ENCODE data around the gene CLCN5.
A peak's percentile ranks its signal among the peaks of the same experiment; 100 is the strongest.

The CLCN5 gene

DNA sequence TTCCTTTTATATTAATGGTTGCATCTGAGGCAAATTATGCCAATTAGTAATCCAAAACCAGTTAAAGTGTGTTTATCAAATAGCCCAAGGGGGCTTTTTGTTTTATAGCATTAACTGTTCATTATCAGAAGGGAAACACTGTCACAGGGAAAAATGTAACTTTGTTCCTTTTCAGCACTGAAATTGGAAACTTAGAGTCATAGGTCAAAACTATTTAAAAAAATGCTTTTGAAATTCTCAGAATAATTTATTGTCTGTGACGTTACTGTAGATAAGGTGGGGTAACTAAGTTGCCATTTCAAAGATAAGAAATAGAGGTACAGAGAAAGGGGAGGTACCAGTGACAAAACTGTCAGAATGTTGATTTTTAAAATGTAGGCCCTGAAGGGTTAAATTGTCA, 149.1 kb downstream of the CLCN5 start:
- Mint-ChIP-seq H3K27me3 (no peaks in the 10 kb centered on the region), H3K36me3 (peaks cover 14% of the 10 kb centered on the region), H3K4me1 (ENCODE audit: low read depth) (no peaks in the 10 kb centered on the region), H3K4me3 (no peak overlapping the region), H3K27ac (no peak overlapping the region), H3K9me3 (ENCODE audit: low read depth) (no peaks in the 10 kb centered on the region)

DNA sequence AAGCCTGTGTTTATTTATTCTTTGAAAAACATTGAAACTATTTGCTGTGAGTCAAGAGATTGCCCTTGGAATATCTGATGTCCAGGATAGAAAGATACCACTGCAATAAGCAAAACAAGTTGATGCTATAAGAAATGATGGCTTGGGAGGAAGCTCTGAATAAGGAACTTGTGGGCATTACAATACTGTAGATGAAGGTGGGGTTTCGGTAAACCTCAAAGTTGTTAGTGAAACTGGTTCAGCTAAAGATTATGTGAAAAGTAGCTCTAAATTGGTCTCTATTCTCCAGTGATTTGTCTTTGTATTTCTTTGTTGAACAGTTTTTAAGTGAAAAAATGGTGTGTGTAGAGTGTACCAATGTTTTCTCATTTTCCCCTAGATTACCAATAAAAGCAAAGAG, 149.7 kb downstream of the CLCN5 start:
- H3K27ac Mint-ChIP-seq, result no peak overlapping the region
- no peaks in the 10 kb centered on the region for H3K4me1 Mint-ChIP-seq (ENCODE audit: low read depth)
- H3K27me3 Mint-ChIP-seq, result no peaks in the 10 kb centered on the region
- no peak overlapping the region for H3K4me3 Mint-ChIP-seq
- H3K36me3 Mint-ChIP-seq, result peaks cover 16% of the 10 kb centered on the region
- H3K9me3 Mint-ChIP-seq (ENCODE audit: low read depth), result no peaks in the 10 kb centered on the region

DNA sequence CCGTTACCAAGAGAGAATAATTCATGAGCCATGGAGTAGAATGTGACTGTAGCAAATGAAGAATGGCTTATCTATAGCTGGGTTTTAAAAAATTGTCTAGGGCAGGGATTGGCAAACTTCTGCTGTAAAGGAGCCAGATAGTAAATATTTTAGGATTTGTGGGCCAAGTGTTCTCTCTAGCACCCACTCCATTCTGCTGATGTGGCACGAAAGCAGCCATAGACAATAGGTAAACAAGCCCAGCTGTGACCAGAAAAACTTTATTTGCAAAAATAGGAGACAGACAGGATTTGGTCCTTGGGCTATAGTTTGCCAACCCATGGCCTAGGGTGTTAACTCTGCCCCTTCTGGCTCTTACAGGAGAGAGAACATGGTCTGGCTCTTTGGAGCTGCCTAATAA, 151.2 kb downstream of the CLCN5 start:
- H3K27ac Mint-ChIP-seq, result no peak overlapping the region
- peaks cover 16% of the 10 kb centered on the region for H3K36me3 Mint-ChIP-seq
- no peak overlapping the region for H3K4me3 Mint-ChIP-seq
- H3K9me3 Mint-ChIP-seq (ENCODE audit: low read depth), result no peaks in the 10 kb centered on the region
- H3K27me3 Mint-ChIP-seq, result no peaks in the 10 kb centered on the region
- H3K4me1 Mint-ChIP-seq (ENCODE audit: low read depth), result no peaks in the 10 kb centered on the region

DNA sequence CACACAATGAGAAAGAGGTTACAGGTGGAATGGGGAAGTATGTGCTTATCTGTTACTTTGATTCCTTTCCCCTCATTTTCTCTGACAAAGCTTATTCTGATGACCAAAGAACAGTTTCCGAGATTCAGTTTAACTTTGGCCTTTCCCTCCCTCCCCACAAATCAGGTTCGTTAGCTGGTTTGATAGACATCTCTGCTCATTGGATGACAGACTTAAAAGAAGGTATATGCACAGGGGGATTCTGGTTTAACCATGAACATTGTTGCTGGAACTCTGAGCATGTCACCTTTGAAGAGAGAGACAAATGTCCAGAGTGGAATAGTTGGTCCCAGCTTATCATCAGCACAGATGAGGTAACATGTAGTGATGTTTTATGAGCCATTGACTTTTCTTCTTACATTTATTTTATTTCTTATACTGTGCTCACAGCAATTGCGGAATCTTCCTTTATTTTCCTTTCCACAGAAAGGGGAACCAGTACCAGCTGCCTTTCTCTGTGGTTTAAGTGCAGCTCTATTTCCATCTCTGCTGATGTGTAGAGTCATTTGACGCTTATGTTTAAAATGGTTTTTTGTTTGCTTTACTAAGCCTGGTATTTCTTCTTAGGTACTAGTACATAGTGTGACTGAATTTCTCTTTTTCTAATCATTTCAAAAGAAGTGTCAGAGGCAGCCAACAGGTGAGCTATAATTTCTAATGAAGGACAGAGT, 153.4 kb downstream of the CLCN5 start:
- no peaks in the 10 kb centered on the region for H3K4me1 Mint-ChIP-seq (ENCODE audit: low read depth)
- H3K27me3 Mint-ChIP-seq, result no peaks in the 10 kb centered on the region
- H3K36me3 Mint-ChIP-seq, result peaks cover 8% of the 10 kb centered on the region
- H3K27ac Mint-ChIP-seq, result no peak overlapping the region
- no peaks in the 10 kb centered on the region for H3K9me3 Mint-ChIP-seq (ENCODE audit: low read depth)
- H3K4me3 Mint-ChIP-seq, result no peak overlapping the region

DNA sequence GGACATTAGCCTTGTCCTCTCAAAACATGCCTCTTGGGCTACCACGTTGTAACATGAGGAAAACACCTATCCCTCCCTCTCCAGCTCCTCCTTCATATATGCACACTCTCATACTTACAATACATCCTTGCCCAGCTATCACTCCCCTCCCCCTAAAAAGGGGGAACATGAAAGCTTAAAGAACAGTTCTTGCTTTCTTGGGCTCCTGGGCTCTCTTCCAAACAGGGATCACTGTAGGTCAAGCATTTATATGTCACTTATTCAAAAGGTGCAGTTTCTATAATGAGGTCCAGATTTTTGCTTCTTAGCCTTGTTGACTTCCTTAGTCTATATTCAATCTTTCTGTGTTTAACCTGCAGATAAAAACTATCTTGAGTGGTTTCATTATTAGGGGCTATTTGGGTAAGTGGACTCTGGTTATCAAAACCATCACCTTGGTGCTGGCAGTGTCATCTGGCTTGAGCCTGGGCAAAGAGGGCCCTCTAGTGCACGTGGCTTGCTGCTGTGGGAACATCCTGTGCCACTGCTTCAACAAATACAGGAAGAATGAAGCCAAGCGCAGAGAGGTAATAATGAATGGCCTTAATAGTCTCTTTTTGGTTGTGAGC, 159.0 kb downstream of the CLCN5 start:
- Mint-ChIP-seq H3K4me3 (no peak overlapping the region), H3K27me3 (no peaks in the 10 kb centered on the region), H3K27ac (no peak overlapping the region), H3K9me3 (ENCODE audit: low read depth) (no peaks in the 10 kb centered on the region), H3K36me3 (peaks cover 11% of the 10 kb centered on the region), H3K4me1 (ENCODE audit: low read depth) (peaks cover 1% of the 10 kb centered on the region)

DNA sequence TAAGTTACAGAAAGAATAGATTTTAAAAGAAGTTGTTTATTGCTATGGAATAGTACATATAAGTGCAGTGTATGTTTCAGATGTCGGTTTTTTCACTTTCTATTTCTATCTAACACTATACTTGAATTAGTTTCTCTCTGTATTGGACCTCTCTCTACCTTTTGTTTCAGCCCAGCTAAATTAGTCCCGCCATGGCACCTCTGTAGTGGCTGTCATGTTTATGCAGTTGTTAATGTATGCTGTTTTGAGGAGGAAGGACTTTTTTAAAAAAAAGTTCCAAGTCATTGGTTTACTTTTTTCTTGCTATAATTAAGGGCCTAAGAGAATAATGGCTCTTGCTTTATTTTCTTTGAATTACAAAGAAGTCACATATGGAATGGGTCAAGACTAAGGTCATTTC, 160.3 kb downstream of the CLCN5 start:
- H3K36me3 Mint-ChIP-seq, result peaks cover 10% of the 10 kb centered on the region
- H3K4me3 Mint-ChIP-seq, result no peak overlapping the region
- no peaks in the 10 kb centered on the region for H3K9me3 Mint-ChIP-seq (ENCODE audit: low read depth)
- H3K27ac Mint-ChIP-seq, result no peak overlapping the region
- no peaks in the 10 kb centered on the region for H3K27me3 Mint-ChIP-seq
- H3K4me1 Mint-ChIP-seq (ENCODE audit: low read depth), result peaks cover 1% of the 10 kb centered on the region

DNA sequence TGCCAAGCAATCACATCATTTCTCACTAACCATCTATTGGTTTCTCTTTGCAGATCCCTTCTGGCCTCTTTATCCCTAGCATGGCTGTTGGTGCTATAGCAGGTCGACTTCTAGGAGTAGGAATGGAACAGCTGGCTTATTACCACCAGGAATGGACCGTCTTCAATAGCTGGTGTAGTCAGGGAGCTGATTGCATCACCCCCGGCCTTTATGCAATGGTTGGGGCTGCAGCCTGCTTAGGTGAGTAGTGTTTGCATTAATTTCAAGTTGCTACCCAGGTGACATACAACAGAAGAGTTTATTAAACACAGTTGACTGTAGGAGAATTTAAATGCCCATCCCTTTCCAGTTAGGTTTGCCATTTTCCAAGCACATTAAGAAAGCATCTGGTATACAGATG, 166.2 kb downstream of the CLCN5 start:
- Mint-ChIP-seq H3K36me3 (peaks cover 14% of the 10 kb centered on the region), H3K9me3 (ENCODE audit: low read depth) (no peaks in the 10 kb centered on the region), H3K27me3 (no peaks in the 10 kb centered on the region), H3K4me3 (no peak overlapping the region), H3K4me1 (ENCODE audit: low read depth) (no peaks in the 10 kb centered on the region), H3K27ac (peak overlapping the region; percentile 46)

DNA sequence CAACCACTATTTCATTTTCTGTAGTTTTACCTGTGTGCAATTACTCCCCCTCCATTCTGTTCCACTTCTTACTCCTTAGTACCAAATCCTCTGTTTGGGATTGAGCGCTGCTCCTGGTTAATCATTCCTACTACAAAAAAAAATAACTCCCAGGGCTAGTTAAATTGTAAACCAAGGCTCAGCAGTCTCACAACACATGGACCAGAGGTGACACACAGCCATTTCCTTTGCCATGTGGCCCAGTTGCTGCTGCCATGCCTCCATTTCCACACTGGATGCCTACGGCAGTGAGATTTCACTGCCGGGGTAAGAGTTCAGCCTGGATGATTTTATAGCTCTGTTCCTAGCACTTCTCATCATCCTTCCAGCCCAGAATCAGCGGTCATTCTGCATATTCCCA, 171.2 kb downstream of the CLCN5 start:
- Mint-ChIP-seq H3K27ac (no peak overlapping the region), H3K9me3 (ENCODE audit: low read depth) (no peaks in the 10 kb centered on the region), H3K4me1 (ENCODE audit: low read depth) (no peaks in the 10 kb centered on the region), H3K27me3 (no peaks in the 10 kb centered on the region), H3K36me3 (peaks cover 4% of the 10 kb centered on the region), H3K4me3 (no peak overlapping the region)

DNA sequence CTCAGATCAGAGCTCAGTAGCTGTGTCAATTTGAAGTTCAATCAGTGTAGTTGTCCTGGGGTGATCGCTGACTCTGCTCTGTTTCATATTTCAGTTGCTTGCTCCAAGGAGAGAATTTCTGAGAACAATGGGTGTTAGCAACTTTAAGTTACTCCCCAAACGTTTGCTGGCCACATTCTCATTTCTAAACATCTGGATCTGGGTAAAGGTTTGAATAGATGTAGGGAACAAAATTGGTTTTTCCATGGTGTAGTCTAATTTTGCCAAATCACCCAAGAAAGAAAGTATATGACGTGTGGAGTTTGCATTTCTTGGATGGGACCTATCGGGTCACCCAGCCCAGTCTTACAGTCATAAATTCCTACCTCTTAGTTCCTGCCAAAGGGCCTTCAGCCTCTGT, 174.7 kb downstream of the CLCN5 start:
- Mint-ChIP-seq H3K27me3 (no peaks in the 10 kb centered on the region), H3K4me1 (ENCODE audit: low read depth) (no peaks in the 10 kb centered on the region), H3K9me3 (ENCODE audit: low read depth) (no peaks in the 10 kb centered on the region), H3K36me3 (no peaks in the 10 kb centered on the region), H3K27ac (no peak overlapping the region), H3K4me3 (no peak overlapping the region)

DNA sequence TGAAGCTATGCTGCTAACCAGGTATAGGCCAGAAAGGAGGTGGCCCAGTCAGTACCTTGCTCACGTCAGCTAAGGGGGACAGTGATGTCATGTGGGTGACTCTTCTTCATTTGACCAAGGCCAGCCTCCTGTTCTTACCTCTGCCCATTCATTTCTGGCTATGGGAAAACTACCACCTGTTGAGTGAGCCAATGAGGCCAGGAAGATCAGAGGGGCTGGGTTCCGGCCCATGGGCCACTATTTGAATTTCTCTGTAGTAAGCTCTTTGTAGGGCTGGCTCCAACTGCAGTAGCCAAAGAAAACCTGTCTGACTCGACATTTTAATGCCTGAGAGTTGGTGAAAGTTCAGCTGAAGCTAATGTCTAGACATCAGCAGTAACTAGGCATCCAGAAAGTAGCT, 175.8 kb downstream of the CLCN5 start:
- H3K9me3 Mint-ChIP-seq (ENCODE audit: low read depth), result no peaks in the 10 kb centered on the region
- H3K4me3 Mint-ChIP-seq, result no peak overlapping the region
- no peak overlapping the region for H3K27ac Mint-ChIP-seq
- no peaks in the 10 kb centered on the region for H3K4me1 Mint-ChIP-seq (ENCODE audit: low read depth)
- H3K36me3 Mint-ChIP-seq, result no peaks in the 10 kb centered on the region
- no peaks in the 10 kb centered on the region for H3K27me3 Mint-ChIP-seq

DNA sequence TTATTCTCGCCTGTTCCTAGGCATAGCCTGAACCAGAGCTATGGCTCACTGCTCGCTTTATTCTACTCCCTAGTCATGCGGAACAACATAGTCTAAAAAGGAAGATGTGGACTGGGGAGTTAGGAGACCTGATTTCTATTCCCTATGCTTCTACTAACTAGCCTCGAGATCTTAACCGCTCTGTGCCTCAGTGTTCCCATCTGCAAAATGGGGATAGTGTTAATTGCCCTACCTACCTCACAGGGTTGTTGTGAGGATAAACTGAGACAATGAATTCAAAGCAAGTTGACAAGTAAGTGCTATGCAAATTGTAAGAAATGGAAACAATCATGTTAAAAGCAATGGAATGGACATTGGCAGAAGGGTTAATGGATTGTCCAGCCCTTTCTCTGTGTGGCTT, 176.4 kb downstream of the CLCN5 start:
- Mint-ChIP-seq H3K9me3 (ENCODE audit: low read depth) (no peaks in the 10 kb centered on the region), H3K27ac (no peak overlapping the region), H3K36me3 (no peaks in the 10 kb centered on the region), H3K4me1 (ENCODE audit: low read depth) (no peaks in the 10 kb centered on the region), H3K27me3 (no peaks in the 10 kb centered on the region), H3K4me3 (no peak overlapping the region)

DNA sequence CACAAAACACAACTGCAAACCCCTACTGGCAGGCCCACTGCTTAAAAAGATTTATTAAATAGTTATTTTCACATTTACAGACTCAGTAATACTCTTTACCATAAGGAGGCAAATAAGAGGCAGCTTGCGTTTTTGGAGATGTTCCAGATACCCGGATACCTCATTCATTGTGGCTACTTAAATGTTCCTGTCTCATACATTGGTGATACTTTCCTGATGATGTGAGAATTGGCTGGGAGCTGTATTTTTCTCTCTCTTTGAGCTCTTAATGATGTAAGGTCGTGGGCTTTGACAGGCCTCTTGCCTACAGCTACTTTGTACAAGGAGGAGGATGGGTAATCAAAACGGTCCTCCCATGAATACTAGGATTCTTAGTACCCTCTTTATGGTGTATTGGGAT, 176.9 kb downstream of the CLCN5 start:
- Mint-ChIP-seq H3K4me1 (ENCODE audit: low read depth) (no peaks in the 10 kb centered on the region), H3K4me3 (no peak overlapping the region), H3K36me3 (no peaks in the 10 kb centered on the region), H3K27me3 (no peaks in the 10 kb centered on the region), H3K27ac (no peak overlapping the region), H3K9me3 (ENCODE audit: low read depth) (no peaks in the 10 kb centered on the region)

DNA sequence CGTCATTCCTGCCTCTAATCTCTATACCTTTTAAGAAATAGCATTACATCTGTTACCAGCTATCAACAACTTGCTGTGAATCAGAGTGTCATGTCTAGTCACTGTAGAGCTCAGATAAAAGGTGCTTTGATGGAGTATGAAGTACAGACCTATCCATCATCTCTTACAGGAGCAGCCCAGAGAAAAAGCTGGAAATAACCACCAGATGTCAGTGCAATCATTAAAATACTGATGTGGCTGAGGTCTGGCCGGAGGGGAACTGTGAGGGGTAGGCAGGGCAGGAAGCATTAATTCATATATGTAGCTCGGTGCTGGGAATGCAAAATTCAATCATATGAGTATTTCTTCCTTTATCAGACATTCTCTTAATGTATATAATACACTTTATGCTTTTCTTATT, 177.8 kb downstream of the CLCN5 start:
- Mint-ChIP-seq H3K27ac (no peak overlapping the region), H3K4me1 (ENCODE audit: low read depth) (no peaks in the 10 kb centered on the region), H3K36me3 (no peaks in the 10 kb centered on the region), H3K27me3 (no peaks in the 10 kb centered on the region), H3K4me3 (no peak overlapping the region), H3K9me3 (ENCODE audit: low read depth) (no peaks in the 10 kb centered on the region)

DNA sequence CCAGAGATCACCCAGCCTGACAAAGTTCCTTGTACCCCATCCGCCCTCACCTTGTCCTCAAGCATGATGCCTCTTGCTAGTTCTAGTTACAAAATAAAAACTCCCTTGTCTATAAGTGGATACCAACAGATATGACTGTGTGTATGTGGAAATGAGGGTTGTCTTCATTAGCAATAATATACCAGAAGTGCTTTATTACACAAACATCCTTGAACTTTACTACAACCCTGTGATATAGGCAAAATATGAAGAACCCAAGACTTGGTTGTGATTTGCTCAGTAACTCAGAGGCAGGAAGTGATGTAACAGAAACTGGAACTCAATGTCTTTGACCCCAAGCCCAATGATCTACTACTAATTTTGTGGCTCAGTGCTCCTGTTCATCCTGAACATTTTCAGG, 180.8 kb downstream of the CLCN5 start:
- Mint-ChIP-seq H3K4me1 (ENCODE audit: low read depth) (no peaks in the 10 kb centered on the region), H3K4me3 (no peak overlapping the region)

DNA sequence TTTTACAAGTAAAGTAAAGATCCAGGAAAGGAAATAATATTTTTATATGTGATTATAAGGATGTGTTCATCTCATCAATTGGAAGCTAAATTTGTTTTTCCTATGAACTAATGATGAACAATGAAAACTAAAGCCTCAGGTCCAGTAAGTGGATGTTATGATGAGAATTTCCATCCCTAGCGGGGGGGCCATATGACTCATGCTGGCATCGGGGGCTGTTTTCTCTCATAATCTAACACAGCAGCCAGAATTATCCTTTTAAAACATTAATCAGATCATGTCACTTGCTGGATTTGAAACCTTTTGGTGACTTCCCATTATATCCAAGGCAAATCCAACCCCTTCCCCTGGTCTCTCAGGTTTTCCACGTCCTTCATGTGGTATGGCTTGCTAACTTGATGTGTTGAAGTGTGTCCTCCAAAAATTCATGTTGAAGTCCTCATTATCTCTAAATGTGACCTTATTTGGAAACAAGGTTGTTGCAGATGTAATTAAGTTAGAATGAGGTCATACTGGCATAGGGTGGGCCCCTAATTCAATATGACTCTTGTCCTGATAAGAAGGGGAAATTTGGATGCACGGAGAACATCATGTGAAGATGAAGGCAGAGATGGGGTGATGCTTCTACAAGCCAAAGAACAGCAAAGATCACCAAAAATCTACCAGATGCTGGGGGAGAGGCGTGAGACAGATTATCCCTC, 181.6 kb downstream of the CLCN5 start:
- Mint-ChIP-seq H3K27ac (no peak overlapping the region), H3K36me3 (no peaks in the 10 kb centered on the region), H3K9me3 (ENCODE audit: low read depth) (no peaks in the 10 kb centered on the region), H3K4me3 (no peak overlapping the region), H3K27me3 (no peaks in the 10 kb centered on the region), H3K4me1 (ENCODE audit: low read depth) (no peaks in the 10 kb centered on the region)

More for the DNA sequence above, 180.8 kb downstream of the CLCN5 start:
- Mint-ChIP-seq H3K36me3 (no peaks in the 10 kb centered on the region), H3K27ac (no peak overlapping the region), H3K9me3 (ENCODE audit: low read depth) (no peaks in the 10 kb centered on the region), H3K27me3 (no peaks in the 10 kb centered on the region)
